Measurements from ENCODE around the gene MAPK12.
A peak's percentile ranks its signal among the peaks of the same experiment; 100 is the strongest.

The MAPK12 gene

GRCh38 chr22:50271519-50271970 is 10.1 kb upstream of the MAPK12 start:
- FAIRE-seq (no peak), DNase-seq (ENCODE audit: insufficient read length, low spot score) (peak; percentile 65)
- no peak for TF ChIP-seq POLR2A (IDR thresholded peaks at IDR 0.05; ENCODE audit: low read depth, low read length)

GRCh38 chr22:50270666-50271394 is 9.3 kb upstream of the MAPK12 start:
- FAIRE-seq (no peak), DNase-seq (ENCODE audit: insufficient read length, low spot score) (peak; percentile 68)
- TF ChIP-seq POLR2A (IDR thresholded peaks at IDR 0.05; ENCODE audit: low read depth, low read length): no peak

- FAIRE-seq: no peak
- DNase-seq (ENCODE audit: insufficient read length, low spot score): peak; percentile 63
- no peak for TF ChIP-seq POLR2A (IDR thresholded peaks at IDR 0.05; ENCODE audit: low read depth, low read length)
Observed at GRCh38 chr22:50269970-50270665, 8.6 kb upstream of the MAPK12 start, which contains the start of gene MAPK11. MAPK11 (minus strand) TSS chr22:50270380; CDS start chr22:50270292, 88 bp downstream.

- DNase-seq (ENCODE audit: insufficient read length, low spot score) (no peak), FAIRE-seq (no peak)
- TF ChIP-seq POLR2A (IDR thresholded peaks at IDR 0.05; ENCODE audit: low read depth, low read length): no peak
Observed at GRCh38 chr22:50269573-50269969, 8.1 kb upstream of the MAPK12 start.

GRCh38 chr22:50268655-50269113 is 7.2 kb upstream of the MAPK12 start:
- DNase-seq (ENCODE audit: insufficient read length, low spot score) (no peak), FAIRE-seq (no peak)
- no peak for TF ChIP-seq POLR2A (IDR thresholded peaks at IDR 0.05; ENCODE audit: low read depth, low read length)

GRCh38 chr22:50267591-50268390 is 6.3 kb upstream of the MAPK12 start:
- no peak for TF ChIP-seq POLR2A (IDR thresholded peaks at IDR 0.05; ENCODE audit: low read depth, low read length)
- no peak for FAIRE-seq
- DNase-seq (ENCODE audit: insufficient read length, low spot score): no peak

- DNase-seq (ENCODE audit: insufficient read length, low spot score): no peak
- no peak for TF ChIP-seq POLR2A (IDR thresholded peaks at IDR 0.05; ENCODE audit: low read depth, low read length)
- no peak for FAIRE-seq
Observed at GRCh38 chr22:50266994-50267393, 5.5 kb upstream of the MAPK12 start.

GRCh38 chr22:50264946-50265669 is 3.6 kb upstream of the MAPK12 start:
- no peak for DNase-seq (ENCODE audit: insufficient read length, low spot score)
- no peak for TF ChIP-seq POLR2A (IDR thresholded peaks at IDR 0.05; ENCODE audit: low read depth, low read length)
- FAIRE-seq: no peak

GRCh38 chr22:50264104-50264745 is 2.7 kb upstream of the MAPK12 start:
- FAIRE-seq: no peak
- no peak for TF ChIP-seq POLR2A (IDR thresholded peaks at IDR 0.05; ENCODE audit: low read depth, low read length)
- no peak for DNase-seq (ENCODE audit: insufficient read length, low spot score)

- no peak for FAIRE-seq
- TF ChIP-seq POLR2A (IDR thresholded peaks at IDR 0.05; ENCODE audit: low read depth, low read length): no peak
- no peak for DNase-seq (ENCODE audit: insufficient read length, low spot score)
Observed at GRCh38 chr22:50262973-50263617, 1.6 kb upstream of the MAPK12 start.

GRCh38 chr22:50262460-50262911 is 1.0 kb upstream of the MAPK12 start:
- DNase-seq (ENCODE audit: insufficient read length, low spot score) (peak; percentile 82), FAIRE-seq (no peak)
- TF ChIP-seq POLR2A (IDR thresholded peaks at IDR 0.05; ENCODE audit: low read depth, low read length): no peak

- FAIRE-seq (no peak), DNase-seq (ENCODE audit: insufficient read length, low spot score) (no peak)
- no peak for TF ChIP-seq POLR2A (IDR thresholded peaks at IDR 0.05; ENCODE audit: low read depth, low read length)
Observed at GRCh38 chr22:50260801-50261614, 475 bp downstream of the MAPK12 start.
